Duodenal mucosa (tissue), 2 donors: ENCODE measurements around the gene MAP3K20.
"Not testable (repeated sequence)": the region's sequence is repeated elsewhere in the genome, so short reads cannot be mapped to it uniquely, and the experiment has no call there.

Experiments used
- H3K27ac ChIP-seq: one replicate; pipeline ENCODE4 v1.7.0; 2013; ENCODE audit warnings: low read depth, low read length
- H3K27me3 ChIP-seq, 2 donors: one replicate each; pipeline ENCODE4 v1.7.0; 2013; ENCODE audit warnings: low read length in 2 of 2, control low read depth in 1 of 2; ENCODE audit not compliant: insufficient read depth in 2 of 2, control insufficient read depth in 1 of 2
- H3K36me3 ChIP-seq, 2 donors: one replicate each; pipeline ENCODE4 v1.7.0; 2013; ENCODE audit warnings: low read length in 2 of 2, control low read depth in 1 of 2; ENCODE audit not compliant: insufficient read depth in 2 of 2, control insufficient read depth in 1 of 2
- H3K4me1 ChIP-seq, 2 donors: one replicate each; pipeline ENCODE4 v1.7.0; 2013; ENCODE audit warnings: low read length in 2 of 2, control low read depth in 1 of 2; ENCODE audit not compliant: insufficient read depth in 2 of 2, control insufficient read depth in 1 of 2
- H3K4me3 ChIP-seq, 2 donors: one replicate each; pipeline ENCODE4 v1.7.0; 2013; ENCODE audit warnings: low read length in 2 of 2, low read depth in 1 of 2
- H3K9ac ChIP-seq, 2 donors: one replicate each; pipeline ENCODE4 v1.7.0; 2013; ENCODE audit warnings: low read length in 2 of 2, low read depth in 1 of 2
- H3K9me3 ChIP-seq, 2 donors: one replicate each; pipeline ENCODE4 v1.7.0; 2013; ENCODE audit warnings: low read length in 2 of 2, control low read depth in 1 of 2; ENCODE audit not compliant: control insufficient read depth in 1 of 2

The MAP3K20 gene

GRCh38 chr2:173122936-173123335 is 47.3 kb downstream of the MAP3K20 start:
- no peak overlapping the region for H3K27ac ChIP-seq
- peaks cover 0 to 7% of the 10 kb centered on the region in 2 donors for H3K4me1 ChIP-seq
- no peak overlapping the region for H3K9ac ChIP-seq
- H3K36me3 ChIP-seq = peaks cover 3% of the 10 kb centered on the region in 2 donors
- no peak overlapping the region for H3K4me3 ChIP-seq
- H3K27me3 ChIP-seq = no peaks in the 10 kb centered on the region
- H3K9me3 ChIP-seq = no peaks in the 10 kb centered on the region

GRCh38 chr2:173124441-173124840 is 48.8 kb downstream of the MAP3K20 start:
- H3K9me3 ChIP-seq = no peaks in the 10 kb centered on the region
- peaks cover 0 to 2% of the 10 kb centered on the region in 2 donors for H3K4me1 ChIP-seq
- no peak overlapping the region for H3K4me3 ChIP-seq
- no peaks in the 10 kb centered on the region for H3K27me3 ChIP-seq
- H3K27ac ChIP-seq = no peak overlapping the region
- H3K9ac ChIP-seq = no peak overlapping the region
- H3K36me3 ChIP-seq = peaks cover 3% of the 10 kb centered on the region in 2 donors

GRCh38 chr2:173126819-173127218 is 51.2 kb downstream of the MAP3K20 start:
- no peak overlapping the region for H3K4me3 ChIP-seq
- no peaks in the 10 kb centered on the region for H3K4me1 ChIP-seq
- H3K36me3 ChIP-seq = peaks cover 3% of the 10 kb centered on the region in 2 donors

GRCh38 chr2:173128132-173128531 is 52.5 kb downstream of the MAP3K20 start:
- not testable (repeated sequence) for H3K4me1 ChIP-seq, H3K4me3 ChIP-seq, H3K27me3 ChIP-seq, H3K27ac ChIP-seq, H3K36me3 ChIP-seq, H3K9me3 ChIP-seq, H3K9ac ChIP-seq

More at GRCh38 chr2:173126819-173127218, 51.2 kb downstream of the MAP3K20 start:
- no peaks in the 10 kb centered on the region for H3K9me3 ChIP-seq
- H3K9ac ChIP-seq = no peak overlapping the region
- H3K27me3 ChIP-seq = no peaks in the 10 kb centered on the region
- no peak overlapping the region for H3K27ac ChIP-seq

- no peak overlapping the region for H3K27ac ChIP-seq
Observed at GRCh38 chr2:173130496-173131465, 55.1 kb downstream of the MAP3K20 start.

GRCh38 chr2:173132531-173132930 is 56.9 kb downstream of the MAP3K20 start:
- Histone ChIP-seq H3K27me3 (no peaks in the 10 kb centered on the region), H3K4me1 (no peaks in the 10 kb centered on the region), H3K9me3 (no peaks in the 10 kb centered on the region), H3K4me3 (no peak overlapping the region), H3K36me3 (peaks cover 0 to 3% of the 10 kb centered on the region in 2 donors), H3K27ac (no peak overlapping the region), H3K9ac (no peak overlapping the region)

More at GRCh38 chr2:173130496-173131465, 55.1 kb downstream of the MAP3K20 start:
- no peaks in the 10 kb centered on the region for H3K27me3 ChIP-seq
- no peak overlapping the region for H3K9ac ChIP-seq
- no peaks in the 10 kb centered on the region for H3K4me1 ChIP-seq
- no peaks in the 10 kb centered on the region for H3K9me3 ChIP-seq
- H3K36me3 ChIP-seq = peaks cover 0 to 3% of the 10 kb centered on the region in 2 donors
- no peak overlapping the region for H3K4me3 ChIP-seq

- Histone ChIP-seq H3K4me1 (no peaks in the 10 kb centered on the region), H3K4me3 (no peak overlapping the region), H3K27ac (no peak overlapping the region)
Observed at GRCh38 chr2:173134703-173135102, 59.1 kb downstream of the MAP3K20 start.

GRCh38 chr2:173136067-173136466 is 60.4 kb downstream of the MAP3K20 start:
- no peak overlapping the region for H3K4me3 ChIP-seq
- H3K27me3 ChIP-seq = no peaks in the 10 kb centered on the region
- H3K4me1 ChIP-seq = no peaks in the 10 kb centered on the region
- H3K27ac ChIP-seq = no peak overlapping the region
- no peak overlapping the region for H3K9ac ChIP-seq
- no peaks in the 10 kb centered on the region for H3K9me3 ChIP-seq
- no peaks in the 10 kb centered on the region for H3K36me3 ChIP-seq

More at GRCh38 chr2:173134703-173135102, 59.1 kb downstream of the MAP3K20 start:
- Histone ChIP-seq H3K9ac (no peak overlapping the region), H3K27me3 (no peaks in the 10 kb centered on the region), H3K9me3 (no peaks in the 10 kb centered on the region), H3K36me3 (no peaks in the 10 kb centered on the region)

- no peaks in the 10 kb centered on the region for H3K36me3 ChIP-seq
- H3K9me3 ChIP-seq = peaks cover 2 to 4% of the 10 kb centered on the region in 2 donors
- H3K27me3 ChIP-seq = no peaks in the 10 kb centered on the region
- no peaks in the 10 kb centered on the region for H3K4me1 ChIP-seq
- H3K9ac ChIP-seq = no peak overlapping the region
- H3K27ac ChIP-seq = no peak overlapping the region
- no peak overlapping the region for H3K4me3 ChIP-seq
Observed at GRCh38 chr2:173136599-173136998, 61.0 kb downstream of the MAP3K20 start.

GRCh38 chr2:173137610-173138009 is 62.0 kb downstream of the MAP3K20 start:
- peaks cover 2 to 8% of the 10 kb centered on the region in 2 donors for H3K9me3 ChIP-seq
- H3K4me1 ChIP-seq = no peaks in the 10 kb centered on the region
- no peaks in the 10 kb centered on the region for H3K27me3 ChIP-seq
- no peaks in the 10 kb centered on the region for H3K36me3 ChIP-seq
- H3K9ac ChIP-seq = no peak overlapping the region
- no peak overlapping the region for H3K4me3 ChIP-seq
- no peak overlapping the region for H3K27ac ChIP-seq
